ENCODE measurements around the gene WNT6.

The WNT6 gene

GRCh38 chr2:218859556-218859987 lies at the start of gene WNT6:
WNT6 (plus strand) TSS chr2:218859805; CDS start chr2:218860038, 233 bp downstream.
- no peak for DNase-seq

GRCh38 chr2:218810256-218810655 lies 49.3 kb upstream of the WNT6 start:
- no peak for DNase-seq

- DNase-seq = no peak
These were observed 48.2 kb upstream of the WNT6 start for GRCh38 chr2:218811382-218811781.

DNA sequence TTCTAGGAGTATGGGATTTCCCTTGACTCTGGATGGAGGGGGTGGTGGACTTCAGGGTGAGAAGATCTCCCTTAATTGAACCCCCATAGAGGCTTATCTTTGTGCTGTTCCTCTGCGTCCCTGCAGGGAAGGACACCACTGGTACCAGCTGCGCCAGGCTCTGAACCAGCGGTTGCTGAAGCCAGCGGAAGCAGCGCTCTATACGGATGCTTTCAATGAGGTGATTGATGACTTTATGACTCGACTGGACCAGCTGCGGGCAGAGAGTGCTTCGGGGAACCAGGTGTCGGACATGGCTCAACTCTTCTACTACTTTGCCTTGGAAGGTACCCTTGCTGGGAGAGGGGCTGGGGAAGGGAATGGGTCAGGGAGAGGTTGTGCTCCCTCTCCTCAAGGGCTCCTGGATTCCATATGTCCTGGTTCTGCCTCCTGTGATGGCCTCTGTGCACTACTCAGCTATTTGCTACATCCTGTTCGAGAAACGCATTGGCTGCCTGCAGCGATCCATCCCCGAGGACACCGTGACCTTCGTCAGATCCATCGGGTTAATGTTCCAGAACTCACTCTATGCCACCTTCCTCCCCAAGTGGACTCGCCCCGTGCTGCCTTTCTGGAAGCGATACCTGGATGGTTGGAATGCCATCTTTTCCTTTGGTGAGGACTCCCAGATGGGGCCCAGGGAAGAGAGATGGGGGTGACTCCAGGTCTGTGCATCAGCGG lies 47.3 kb upstream of the WNT6 start:
- no peak for DNase-seq

GRCh38 chr2:218812861-218813260 lies 46.7 kb upstream of the WNT6 start:
- DNase-seq = no peak

DNA sequence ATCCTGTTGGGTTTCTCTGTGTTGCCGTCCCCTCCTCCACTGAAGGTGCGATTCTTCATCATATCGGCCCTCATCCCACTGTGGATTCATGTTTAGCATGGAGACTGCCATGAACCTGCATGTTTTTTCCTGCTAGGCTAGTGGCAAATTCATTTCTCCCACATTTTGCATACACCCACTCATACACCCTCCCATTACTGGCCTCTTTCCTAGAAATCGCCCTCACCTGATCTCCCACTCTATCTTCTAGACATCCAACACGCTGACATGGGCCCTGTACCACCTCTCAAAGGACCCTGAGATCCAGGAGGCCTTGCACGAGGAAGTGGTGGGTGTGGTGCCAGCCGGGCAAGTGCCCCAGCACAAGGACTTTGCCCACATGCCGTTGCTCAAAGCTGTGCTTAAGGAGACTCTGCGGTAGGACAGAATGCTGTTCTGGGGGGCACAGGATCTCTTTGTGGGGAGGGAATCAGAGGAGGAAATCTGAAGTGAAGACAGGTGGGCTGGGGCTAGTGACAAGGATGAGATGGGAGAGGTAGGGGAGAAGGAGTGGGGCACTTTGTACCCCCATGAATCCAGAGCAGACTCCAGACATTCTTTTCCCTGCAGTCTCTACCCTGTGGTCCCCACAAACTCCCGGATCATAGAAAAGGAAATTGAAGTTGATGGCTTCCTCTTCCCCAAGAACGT lies 45.7 kb upstream of the WNT6 start:
- no peak for DNase-seq

DNA sequence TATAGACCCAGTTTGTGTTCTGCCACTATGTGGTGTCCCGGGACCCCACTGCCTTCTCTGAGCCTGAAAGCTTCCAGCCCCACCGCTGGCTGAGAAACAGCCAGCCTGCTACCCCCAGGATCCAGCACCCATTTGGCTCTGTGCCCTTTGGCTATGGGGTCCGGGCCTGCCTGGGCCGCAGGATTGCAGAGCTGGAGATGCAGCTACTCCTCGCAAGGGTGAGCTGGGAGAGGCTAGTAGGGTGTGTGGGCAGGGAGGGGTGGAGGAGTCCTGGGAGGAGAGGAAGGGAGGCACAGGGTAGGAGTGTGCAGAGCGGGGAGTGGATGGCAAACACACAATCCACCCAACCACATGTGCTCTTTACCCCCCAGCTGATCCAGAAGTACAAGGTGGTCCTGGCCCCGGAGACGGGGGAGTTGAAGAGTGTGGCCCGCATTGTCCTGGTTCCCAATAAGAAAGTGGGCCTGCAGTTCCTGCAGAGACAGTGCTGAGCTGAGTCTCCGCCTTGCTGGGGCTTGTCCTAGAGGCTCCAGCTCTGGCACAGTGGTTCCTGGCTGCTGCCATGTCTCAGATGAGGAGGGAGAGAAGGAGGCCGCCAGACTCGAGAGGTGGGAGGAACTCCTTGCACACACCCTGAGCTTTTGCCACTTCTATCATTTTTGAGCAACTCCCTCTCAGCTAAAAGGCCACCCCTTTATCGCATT lies 44.9 kb upstream of the WNT6 start:
- no peak for DNase-seq

GRCh38 chr2:218815244-218815637 lies 44.4 kb upstream of the WNT6 start:
- DNase-seq = no peak

DNA sequence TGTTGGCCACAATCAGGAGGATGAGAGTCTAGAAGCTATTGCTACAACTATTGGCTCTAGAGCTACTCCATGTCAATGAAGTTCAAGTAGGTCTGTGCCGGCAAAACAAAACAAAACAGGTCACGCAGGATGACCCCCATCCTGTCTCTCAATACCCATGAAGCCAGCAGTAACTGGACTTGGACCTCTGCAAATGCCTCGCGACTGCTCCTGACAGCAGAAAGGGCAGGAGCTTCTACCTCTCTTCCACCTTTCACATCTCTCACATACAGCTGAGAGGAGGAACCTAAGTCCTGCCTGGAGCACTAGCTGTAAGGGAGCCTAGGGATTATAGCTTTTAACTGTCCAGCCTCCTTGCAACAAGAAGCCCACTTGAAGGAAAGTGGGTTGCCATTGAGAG lies 44.0 kb upstream of the WNT6 start:
- no peak for DNase-seq

DNA sequence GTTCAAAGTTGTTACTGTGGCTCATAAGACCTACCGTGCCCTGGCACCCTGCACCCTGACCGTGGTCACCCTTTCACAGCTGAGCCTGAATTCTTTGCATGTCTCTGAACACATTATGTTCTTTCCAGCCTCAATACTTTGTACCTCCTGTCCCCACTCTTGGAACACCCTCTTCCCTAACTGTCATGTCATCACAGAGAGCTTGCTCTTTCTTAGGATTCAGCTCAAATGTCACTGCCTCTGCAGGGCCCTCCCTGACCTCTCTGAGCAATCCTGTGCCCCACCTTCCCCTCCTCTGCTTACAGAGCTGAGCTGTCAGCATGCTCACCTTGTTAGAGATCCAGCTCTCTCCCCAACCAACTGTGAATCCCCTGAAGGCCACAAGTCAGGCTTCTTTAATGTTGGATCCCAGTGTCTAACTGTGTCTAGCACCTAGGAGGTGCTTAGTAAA lies 43.0 kb upstream of the WNT6 start:
- DNase-seq = no peak

- no peak for DNase-seq
These were observed 40.5 kb upstream of the WNT6 start for GRCh38 chr2:218819093-218819492.

DNA sequence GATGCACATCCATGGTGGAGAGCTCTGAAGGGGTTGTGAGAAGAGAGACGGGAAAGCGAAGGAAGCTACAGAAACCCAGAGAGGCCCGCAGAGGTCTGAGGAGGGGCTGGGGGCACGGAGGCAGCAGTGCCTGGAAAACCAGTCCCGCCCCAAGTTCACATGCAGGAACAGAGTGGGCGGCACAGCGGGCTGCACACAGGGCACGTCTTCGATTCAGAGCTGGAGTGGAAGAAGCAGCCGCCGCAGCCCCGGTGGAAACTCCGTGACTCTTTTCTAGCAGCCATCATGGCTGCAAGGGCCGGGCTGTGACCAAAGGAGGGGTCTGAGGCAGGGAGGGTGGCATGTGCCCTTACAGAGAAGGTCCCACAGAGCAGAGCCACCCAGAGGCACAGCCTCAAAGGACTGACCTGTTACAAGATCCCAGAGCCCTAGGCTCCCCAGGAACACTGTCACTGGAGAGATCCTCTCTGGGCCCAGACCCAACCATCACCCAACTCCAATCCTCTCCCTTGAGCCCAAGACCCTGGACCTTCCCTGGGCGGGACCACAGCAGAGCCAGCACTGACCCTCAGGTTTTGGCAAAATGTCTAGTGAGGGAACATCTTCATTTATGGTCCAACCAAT lies 38.7 kb upstream of the WNT6 start:
- DNase-seq = no peak

- no peak for DNase-seq
These were observed 37.9 kb upstream of the WNT6 start for GRCh38 chr2:218821605-218822211.

DNA sequence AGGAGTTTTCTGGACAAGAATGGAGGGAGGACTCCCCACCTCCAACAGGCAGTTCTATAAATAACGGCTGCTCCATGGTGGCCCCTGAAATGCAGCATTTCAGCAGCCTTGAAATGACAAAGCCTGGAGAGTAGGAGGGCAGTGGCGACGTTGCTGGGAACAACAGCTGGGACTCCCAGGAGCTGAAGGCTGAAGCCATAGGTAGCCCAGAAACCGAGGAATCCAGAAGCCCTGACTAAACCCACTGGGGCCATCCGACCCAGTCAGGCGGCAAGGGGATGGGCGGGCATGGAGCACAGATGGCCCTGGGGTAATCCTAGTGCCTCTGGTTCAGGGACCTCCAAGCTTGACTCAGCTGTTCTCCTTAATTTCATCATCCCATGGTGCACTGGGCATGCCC lies 37.0 kb upstream of the WNT6 start:
- no peak for DNase-seq

DNA sequence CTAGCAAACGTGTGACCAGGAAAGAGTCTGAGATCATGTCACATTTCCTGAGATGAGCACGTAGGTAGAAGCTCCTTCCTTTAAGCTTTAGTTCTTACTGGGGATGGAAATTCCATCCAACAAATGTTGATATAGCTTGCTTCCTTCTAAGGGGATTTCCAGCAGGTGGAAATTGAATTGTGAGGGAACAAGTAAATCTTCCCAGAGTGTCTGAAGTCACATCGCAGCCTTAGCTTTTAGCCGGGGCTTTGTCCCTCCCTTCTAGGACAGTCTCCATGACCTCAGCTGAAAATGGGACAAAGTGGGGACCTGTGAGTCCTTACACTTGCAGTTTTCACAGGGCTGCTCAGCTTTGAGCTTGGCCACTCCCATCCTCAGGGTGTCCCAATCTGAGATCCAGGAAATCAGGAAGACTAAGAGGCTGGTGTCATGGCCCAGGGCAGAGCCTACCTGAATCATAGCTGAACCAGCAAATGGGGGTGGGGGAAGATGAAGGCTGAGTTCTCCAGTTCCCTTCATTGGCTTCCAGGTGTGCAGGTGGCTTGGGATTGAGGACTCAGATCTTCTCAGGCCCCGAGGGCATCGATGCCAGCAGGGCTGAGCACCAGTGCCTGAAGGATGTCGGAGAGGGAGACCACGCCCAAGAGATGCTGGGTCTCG lies 36.3 kb upstream of the WNT6 start:
- DNase-seq = no peak

GRCh38 chr2:218824004-218824403 lies 35.6 kb upstream of the WNT6 start:
- DNase-seq = no peak

DNA sequence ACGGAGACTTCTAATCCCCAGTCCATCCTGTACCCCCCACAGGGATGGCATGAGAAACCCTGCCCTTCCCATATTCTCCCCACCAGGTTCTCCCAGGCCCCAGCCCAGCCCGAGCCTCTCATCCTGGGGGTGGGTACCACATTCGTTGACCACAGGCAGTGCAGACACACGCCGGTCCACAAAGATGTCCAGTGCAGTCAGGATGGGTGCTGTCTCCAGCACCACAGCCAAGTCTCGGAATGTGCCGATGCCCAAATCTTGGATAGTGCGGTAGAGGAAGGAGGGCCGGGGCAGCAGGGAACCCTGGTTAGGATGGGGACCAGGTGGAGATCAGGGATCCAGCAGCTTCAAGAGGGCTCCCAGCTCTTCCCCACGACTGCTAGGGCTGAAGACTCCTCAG lies 32.8 kb upstream of the WNT6 start:
- no peak for DNase-seq

GRCh38 chr2:218827701-218828476 lies 31.7 kb upstream of the WNT6 start:
- DNase-seq = no peak

GRCh38 chr2:218828477-218828778 lies 31.2 kb upstream of the WNT6 start:
- DNase-seq = no peak

- peak; percentile 1 for DNase-seq
These were observed 29.6 kb upstream of the WNT6 start for GRCh38 chr2:218829868-218830451.

GRCh38 chr2:218830526-218831306 lies 28.9 kb upstream of the WNT6 start:
- DNase-seq = no peak
